HG02610 (cell line): ENCODE results near the gene SNRPA1.

Experiments used
- ATAC-seq: cut with Tn5 transposase; IDR thresholded peaks from one replicate; pipeline ENCODE4 v1.9.1; 2021; ENCODE audit warnings: mild to moderate bottlenecking, moderate library complexity; ENCODE audit not compliant: unreplicated experiment

SNRPA1 gene

DNA sequence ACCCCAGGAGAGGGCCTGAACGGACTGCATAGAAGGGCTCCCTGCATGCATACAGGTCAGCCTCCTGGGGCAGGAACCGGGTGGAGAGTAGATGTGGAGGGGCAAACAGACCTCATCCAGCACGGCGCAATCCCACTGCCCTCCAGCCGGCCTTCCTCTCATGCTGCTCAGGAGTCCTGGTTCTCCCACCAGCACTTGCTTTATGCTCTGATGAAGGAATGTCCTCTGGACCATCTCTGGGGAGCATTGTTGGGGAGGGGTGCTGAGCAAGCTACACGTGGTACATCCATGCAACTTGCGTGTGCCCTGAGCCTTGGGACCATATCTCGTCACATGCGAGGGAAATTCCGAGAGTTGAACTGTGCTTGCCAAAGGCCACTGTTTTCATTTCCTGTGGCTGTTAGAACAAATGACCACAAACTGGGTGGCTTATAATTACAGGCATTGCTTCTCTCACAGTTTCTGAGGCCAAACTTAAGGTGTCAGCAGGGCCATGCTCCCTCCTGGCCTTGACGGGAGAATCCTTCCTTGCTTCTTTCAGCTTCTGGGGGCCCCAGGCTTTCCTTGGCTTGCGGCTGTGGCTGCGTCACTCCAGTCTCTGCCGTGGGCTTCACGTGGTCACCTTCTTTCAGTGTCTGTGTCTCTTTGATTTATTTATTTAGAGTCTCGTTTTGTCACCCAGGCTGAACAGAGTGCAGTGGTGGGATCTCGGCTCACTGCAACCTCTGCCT lies 30.0 kb downstream of the SNRPA1 start:
- no peak for ATAC-seq

GRCh38 chr15:101264011-101264410 lies 31.0 kb downstream of the SNRPA1 start:
- ATAC-seq = no peak

- no peak for ATAC-seq
Measured at GRCh38 chr15:101262551-101262950, 32.5 kb downstream of the SNRPA1 start.

GRCh38 chr15:101258238-101259144 lies 36.6 kb downstream of the SNRPA1 start:
- ATAC-seq = peak; percentile 46

DNA sequence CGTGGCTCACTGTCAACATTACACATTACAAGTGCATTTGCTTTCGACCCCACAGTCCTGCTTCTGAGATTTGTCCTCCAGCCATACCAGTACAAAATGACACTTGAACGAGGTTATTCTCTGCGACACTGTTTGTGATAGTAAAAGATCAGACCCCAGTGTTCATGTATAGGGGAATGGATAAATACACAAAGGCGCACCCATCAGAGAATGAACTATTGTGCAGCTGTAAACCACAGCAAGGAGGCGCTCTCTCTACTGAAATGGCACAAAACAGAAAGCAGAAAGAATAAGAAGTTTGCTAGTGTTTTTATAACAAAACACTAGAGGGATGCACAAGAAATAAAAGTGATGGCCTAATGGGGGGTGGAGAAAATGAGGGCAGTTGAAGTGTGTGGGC lies 38.3 kb downstream of the SNRPA1 start:
- ATAC-seq = no peak

- no peak for ATAC-seq
Measured at GRCh38 chr15:101255615-101256241, 39.3 kb downstream of the SNRPA1 start.

GRCh38 chr15:101255051-101255395 lies 40.0 kb downstream of the SNRPA1 start:
- ATAC-seq = no peak

DNA sequence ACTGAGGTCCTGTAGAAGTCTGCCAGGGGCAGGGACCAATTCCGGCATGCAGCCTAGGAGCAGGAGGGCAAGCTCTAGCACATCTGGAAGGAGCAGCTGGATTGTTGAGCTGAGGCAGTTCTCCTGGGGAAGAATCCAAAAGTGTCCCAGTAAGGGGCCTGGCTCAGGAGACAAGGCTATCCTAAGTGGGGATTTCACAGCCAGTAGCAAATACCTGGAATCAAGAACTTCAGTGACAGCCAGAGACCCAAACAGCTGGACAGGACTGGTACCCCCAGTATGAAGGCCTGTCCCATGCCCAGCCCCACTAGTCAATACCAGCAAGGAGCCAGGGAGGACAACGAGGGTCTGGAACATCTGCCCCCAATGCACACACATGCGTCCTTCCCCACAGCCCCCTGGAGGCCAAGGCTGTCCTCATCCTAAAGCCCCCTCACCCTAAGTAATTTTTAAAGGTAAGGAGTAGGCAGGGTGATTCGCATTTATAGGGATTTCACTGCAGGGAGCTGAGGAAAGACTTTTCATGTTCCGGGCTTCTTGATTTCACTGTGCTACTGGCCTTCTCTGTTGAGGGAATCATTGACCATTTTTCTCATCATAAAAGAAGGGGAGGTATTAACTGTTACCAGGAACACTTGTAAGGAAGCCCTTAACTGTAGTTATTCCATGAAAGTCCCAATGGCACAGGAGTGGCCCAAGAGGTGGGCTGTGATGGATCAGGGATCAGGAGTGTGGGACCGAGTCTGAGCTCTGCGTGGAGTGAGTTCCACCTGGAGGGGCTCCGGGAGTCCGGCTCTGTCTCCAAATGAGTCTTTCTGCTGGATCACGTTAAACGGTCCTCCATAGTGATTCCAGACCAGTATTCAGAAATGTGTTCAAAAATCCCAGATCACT lies 40.6 kb downstream of the SNRPA1 start:
- no peak for ATAC-seq

- no peak for ATAC-seq
Measured at GRCh38 chr15:101252836-101253235, 42.2 kb downstream of the SNRPA1 start.

- ATAC-seq = peak; percentile 73
Measured at GRCh38 chr15:101251830-101252820, 42.9 kb downstream of the SNRPA1 start, which contains the start of gene CHSY1. CHSY1 (minus strand) TSS chr15:101252048; CDS start chr15:101251456, 592 bp downstream.

- peak; percentile 32 for ATAC-seq
Measured at GRCh38 chr15:101250873-101251829, 43.9 kb downstream of the SNRPA1 start.

- no peak for ATAC-seq
Measured at GRCh38 chr15:101250341-101250831, 44.7 kb downstream of the SNRPA1 start.

DNA sequence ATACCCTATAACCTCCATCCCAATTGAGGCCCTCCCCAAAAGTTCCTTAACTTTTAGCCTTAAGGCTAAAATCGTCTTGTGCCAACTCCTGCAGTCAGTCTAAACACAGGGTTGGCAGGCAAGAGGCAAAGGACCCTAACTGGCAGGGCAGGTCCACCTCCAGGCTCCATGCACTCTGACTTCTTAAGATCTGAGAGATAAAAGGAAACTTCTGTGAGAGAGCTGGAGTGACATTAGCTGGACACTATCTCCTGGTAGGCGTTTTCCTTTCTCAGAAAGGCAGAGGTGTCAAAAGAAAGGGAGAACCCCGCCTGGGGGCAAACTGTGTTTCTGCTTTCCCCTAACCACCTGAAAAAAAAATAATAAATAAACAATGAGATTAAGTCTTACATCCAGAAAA lies 46.8 kb downstream of the SNRPA1 start:
- ATAC-seq = no peak

- ATAC-seq = no peak
Measured at GRCh38 chr15:101246824-101247745, 48.0 kb downstream of the SNRPA1 start.

GRCh38 chr15:101246391-101246790 lies 48.7 kb downstream of the SNRPA1 start:
- ATAC-seq = no peak

GRCh38 chr15:101244889-101245668 lies 50.0 kb downstream of the SNRPA1 start:
- ATAC-seq = no peak
